GM18520 (cell line): ENCODE data around the gene PQBP1.

ENCODE experiments used
- ATAC-seq: cut with Tn5 transposase; IDR thresholded peaks from one replicate; pipeline ENCODE4 v1.9.1; 2021; ENCODE audit not compliant: unreplicated experiment

Gene PQBP1

GRCh38 chrX:48901069-48901468, 3.3 kb downstream of the PQBP1 start:
- no peak for ATAC-seq

GRCh38 chrX:48902135-48902534, 4.4 kb downstream of the PQBP1 start:
- no peak for ATAC-seq

- no peak for ATAC-seq
Measured at GRCh38 chrX:48902776-48903175, 5.0 kb downstream of the PQBP1 start.

- ATAC-seq: no peak
Measured at GRCh38 chrX:48903290-48903689, 5.6 kb downstream of the PQBP1 start.

GRCh38 chrX:48904180-48904579, 6.5 kb downstream of the PQBP1 start:
- ATAC-seq: no peak

GRCh38 chrX:48904626-48905025, 6.9 kb downstream of the PQBP1 start:
- no peak for ATAC-seq

GRCh38 chrX:48905090-48905790, 7.5 kb downstream of the PQBP1 start:
- ATAC-seq: no peak

GRCh38 chrX:48908600-48908999, 10.9 kb downstream of the PQBP1 start:
- ATAC-seq: no peak

- no peak for ATAC-seq
Measured at GRCh38 chrX:48909703-48910294, 12.1 kb downstream of the PQBP1 start.

GRCh38 chrX:48910926-48911411, 13.2 kb downstream of the PQBP1 start:
- no peak for ATAC-seq

- ATAC-seq: peak; percentile 38
Measured at GRCh38 chrX:48911412-48912182, 13.9 kb downstream of the PQBP1 start, which contains the start of gene SLC35A2. Gene SLC35A2 (minus strand): TSS chrX:48911646. CDS start chrX:48911636, 10 bp downstream.

GRCh38 chrX:48913605-48914366, 16.1 kb downstream of the PQBP1 start:
- ATAC-seq: no peak

GRCh38 chrX:48914593-48915493, 17.1 kb downstream of the PQBP1 start:
- no peak for ATAC-seq

- ATAC-seq: peak; percentile 21
Measured at GRCh38 chrX:48917139-48918001, 19.6 kb downstream of the PQBP1 start.

GRCh38 chrX:48918301-48918642, 20.5 kb downstream of the PQBP1 start:
- ATAC-seq: no peak

- peak; percentile 54 for ATAC-seq
Measured at GRCh38 chrX:48918643-48919340, 21.1 kb downstream of the PQBP1 start, which contains the start of gene PIM2. Gene PIM2 (minus strand): TSS chrX:48919024. CDS start chrX:48918834, 190 bp downstream.

- peak; percentile 13 for ATAC-seq
Measured at GRCh38 chrX:48919360-48919841, 21.7 kb downstream of the PQBP1 start.
